Ovary (tissue), 9 donors: Measurements from ENCODE around the gene CKLF. TPM values are rescaled to one million over a fixed set of nuclear protein-coding genes. Genes with fewer than 3 reads are reported as not detected.

Experiments
- DNase-seq, 5 donors: peaks; one replicate each; pipeline ENCODE4 v3.0.0-alpha.2; 2019 to 2020
- H3K27ac ChIP-seq, 2 donors: fragments of 200-600 bp; one replicate each; pipeline versions ENCODE4 v1.5.1 to v1.8.0; 2019 to 2022
- H3K27me3 ChIP-seq: fragments of 200-600 bp; one replicate; pipeline ENCODE4 v1.8.0; 2022
- H3K36me3 ChIP-seq: fragments of 200-600 bp; sonication (generic); one replicate; pipeline ENCODE4 v1.5.1; 2019
- H3K4me1 ChIP-seq: one replicate; pipeline ENCODE4 v1.8.1; 2013; ENCODE audit warnings: mild to moderate bottlenecking, moderate library complexity; ENCODE audit not compliant: insufficient read depth
- H3K4me3 ChIP-seq: fragments of 200-600 bp; sonication (generic); one replicate; pipeline ENCODE4 v1.5.1; 2017
- H3K9me3 ChIP-seq, 2 donors: fragments of 200-600 bp in 1 of 2; sonication (generic) in 1 of 2; one replicate each; pipeline versions ENCODE4 v1.5.1 to v1.8.1; 2013 to 2019; ENCODE audit warnings: mild to moderate bottlenecking in 1 of 2, moderate library complexity in 1 of 2
- CTCF ChIP-seq, 3 donors: fragments of 450-650 bp in 2 of 3; fragments of 200-600 bp in 1 of 3; IDR thresholded peaks; one replicate each; pipeline versions ENCODE4 v1.5.1 to v1.8.0; 2016 to 2022; ENCODE audit warnings: antibody characterized with exemption in 3 of 3, mild to moderate bottlenecking in 1 of 3
- EP300 ChIP-seq: sonication (generic); formaldehyde crosslinking; IDR thresholded peaks from one replicate; pipeline ENCODE4 v1.6.1; 2017; ENCODE audit warnings: antibody characterized with exemption
- POLR2A ChIP-seq: fragments of 450-650 bp; IDR thresholded peaks from one replicate; pipeline ENCODE4 v1.6.1; 2017; ENCODE audit warnings: antibody characterized with exemption, mild to moderate bottlenecking, moderate library complexity
- WGBS, 3 donors: extraction: QIAGEN DNeasy Blood & Tissue Kit in 1 of 3; methylation state at CpG; one replicate each; pipeline versions ENCODE4 v1.1.5 to v1.1.7; 2013 to 2017; 5-methylcytosine and 5-hydroxymethylcytosine counted together
- intact Hi-C, 4 donors: fragments of 100-400 bp; cut with DNase I; formaldehyde crosslinking; loops; one replicate each; pipeline versions ENCODE4 v1.11.0 to v1.15.1; 2022 to 2023
- polyA plus RNA-seq, 2 donors: library from polyadenylated mRNA; stranded (reverse); fragments of 200-250 nt in 1 of 2; fragments of 350-450 nt in 1 of 2; fragmentation: Illumina TruSeq in 1 of 2; extraction: RNeasy Lipid Tissue Mini Kit (QIAGEN cat#74804) in 1 of 2; gene quantifications; one replicate each; pipeline ENCODE4 v1.2.3, GENCODE V29; 2013 to 2014
- total RNA-seq, 7 donors: library from RNA; depleted of rRNA in 2 of 7; stranded (reverse); fragments of >200 nt in 2 of 7; fragmentation: NEBNext Ultra II Directional in 3 of 7; extraction: Animal tissue kit (Norgen Biotek cat#: 25700) in 3 of 7; gene quantifications; one replicate each; pipeline versions ENCODE4 v1.1.0 to v1.2.4, GENCODE V29; 2016 to 2023
- donor health status: DM: no; HTN: no; CAD: no; lungs with moderate emphysema.
- donor health status: DM: no; HTN: no; CAD: no.
- donor health status: Bipolar disorder and iron deficiency.
- donor health status: DM: yes; HTN: yes; CAD: no.
- donor health status: DM: no; HTN: no; CAD: no.
- donor health status: DM: yes; HTN: yes; CAD: no.

Gene CKLF
- total and polyA plus RNA-seq, 9 donors: 22.3 to 46.8 (median 32.6) TPM

DNA sequence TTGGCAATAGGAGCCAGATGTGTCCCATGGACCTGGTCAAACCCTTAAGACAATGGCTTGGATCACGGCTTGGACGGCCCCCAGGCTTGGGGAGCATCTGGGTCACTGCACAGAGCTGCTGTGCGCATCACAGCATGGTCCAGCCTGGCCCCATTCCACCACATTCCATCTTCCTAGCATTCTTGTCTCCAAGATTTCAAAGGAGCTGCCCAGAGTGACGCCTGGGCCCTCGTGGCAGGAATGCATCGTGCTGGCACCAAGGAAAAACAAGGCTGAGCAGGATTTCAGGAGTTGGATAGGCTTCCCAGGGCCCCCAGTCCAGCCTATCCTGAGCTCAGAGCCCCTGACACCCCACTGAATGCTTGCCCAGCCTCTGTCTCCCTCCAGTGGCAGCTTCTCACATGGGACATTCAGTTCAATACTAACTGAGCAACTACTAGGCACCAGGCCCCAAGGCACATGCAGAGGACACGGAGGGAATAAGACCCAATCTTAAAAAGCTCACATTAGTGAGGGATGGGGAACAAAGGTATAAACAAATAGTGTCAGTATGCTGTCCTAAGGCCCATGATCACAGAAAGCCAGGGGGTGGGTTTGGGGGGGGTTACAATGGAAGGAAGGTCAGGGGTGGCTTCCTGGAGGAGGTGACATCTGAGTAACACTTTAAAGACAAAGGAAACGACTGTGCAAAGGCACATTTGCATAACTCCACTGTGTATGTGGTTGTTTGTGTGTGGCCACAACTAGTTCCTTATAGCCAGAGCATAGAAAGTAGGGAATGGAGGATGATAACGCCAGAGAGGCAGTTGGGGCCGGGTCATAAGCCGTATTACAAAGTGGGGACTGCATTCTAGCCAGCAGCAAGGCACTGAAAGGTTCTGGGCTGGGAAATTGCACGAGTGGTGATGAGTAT is 36.5 kb upstream of the CKLF start:
- Histone ChIP-seq H3K4me3 (no peak overlapping the region), H3K27ac (peak overlapping the region; percentile 56 to 57), H3K36me3 (no peaks in the 10 kb centered on the region), H3K9me3 (no peaks in the 10 kb centered on the region), H3K4me1 (peaks cover 27% of the 10 kb centered on the region), H3K27me3 (no peaks in the 10 kb centered on the region)
- WGBS, 3 donors: 57% methylated on average over 12 of the region's 12 CpGs
- TF ChIP-seq EP300: no peak
- TF ChIP-seq CTCF (IDR thresholded peaks at IDR 0.05): peak in 1 of 3 donors; percentile 10
- TF ChIP-seq POLR2A: no peak
- peak in 2 of 5 donors; percentile 53 to 56 for DNase-seq
- intact Hi-C loops: loop anchor here in 3 of 4 donors (5.0 kb wide), 1 partner anchor 36 kb away; the partner anchor contains the start of genes CKLF (in 3 of the 3) and TK2 (in 3 of the 3)

GRCh38 chr16:66516509-66516807 is 35.9 kb upstream of the CKLF start:
- intact Hi-C loops: loop anchor here in 3 of 4 donors (5.0 kb wide), 1 partner anchor 36 kb away; the partner anchor contains the start of genes CKLF (in 3 of the 3) and TK2 (in 3 of the 3)
- WGBS, 3 donors: 5 to 13% (median 12%) methylated on average over 8 of the region's 8 CpGs
- peaks cover 23% of the 10 kb centered on the region for H3K4me1 ChIP-seq

GRCh38 chr16:66516808-66517585 is 35.4 kb upstream of the CKLF start:
- intact Hi-C loops: loop anchor here in 3 of 4 donors (5.0 kb wide), 1 partner anchor 35 kb away; the partner anchor contains the start of genes CKLF (in 3 of the 3) and TK2 (in 3 of the 3)
- peak overlapping the region; percentile 15 for H3K4me3 ChIP-seq
- WGBS, 3 donors: 4 to 6% (median 5%) methylated on average over 14 to 15 of the region's 15 CpGs

More at GRCh38 chr16:66516509-66516807, 35.9 kb upstream of the CKLF start:
- H3K4me3 ChIP-seq: no peak overlapping the region
- TF ChIP-seq POLR2A (no peak), EP300 (no peak), CTCF (IDR thresholded peaks at IDR 0.05) (no peak)
- H3K27ac ChIP-seq: peak overlapping the region in 1 of 2 donors; percentile 56
- no peak for DNase-seq
- H3K27me3 ChIP-seq: no peaks in the 10 kb centered on the region
- H3K9me3 ChIP-seq: no peaks in the 10 kb centered on the region
- no peaks in the 10 kb centered on the region for H3K36me3 ChIP-seq

More at GRCh38 chr16:66516808-66517585, 35.4 kb upstream of the CKLF start:
- Histone ChIP-seq H3K36me3 (no peaks in the 10 kb centered on the region), H3K9me3 (no peaks in the 10 kb centered on the region), H3K27me3 (no peaks in the 10 kb centered on the region), H3K27ac (peak overlapping the region; percentile 84 to 86), H3K4me1 (peaks cover 21% of the 10 kb centered on the region)
- TF ChIP-seq CTCF (IDR thresholded peaks at IDR 0.05): no peak
- peak; percentile 55 for TF ChIP-seq POLR2A
- peak; percentile 99 for DNase-seq
